Glomerular endothelial cell (primary cell): ENCODE measurements around the gene CSGALNACT2. TPM values are rescaled to one million over a fixed set of nuclear protein-coding genes. Genes with fewer than 3 reads are reported as not detected.
"Not testable (repeated sequence)": the region's sequence is repeated elsewhere in the genome, so short reads cannot be mapped to it uniquely, and the experiment has no call there.

Experiments used
- DNase-seq: peaks from one replicate; pipeline ENCODE4 v3.0.0-alpha.2; 2011; ENCODE audit warnings: low read depth, low spot score; ENCODE audit errors: extremely low read depth
- total RNA-seq: library from RNA; depleted of rRNA; stranded (reverse); fragments of >200 nt; gene quantifications from 2 replicates; pipeline ENCODE4 v1.2.3, GENCODE V29; 2015

The CSGALNACT2 gene
- total RNA-seq, 1 donor from 2014 or later: 28.6 TPM

DNA sequence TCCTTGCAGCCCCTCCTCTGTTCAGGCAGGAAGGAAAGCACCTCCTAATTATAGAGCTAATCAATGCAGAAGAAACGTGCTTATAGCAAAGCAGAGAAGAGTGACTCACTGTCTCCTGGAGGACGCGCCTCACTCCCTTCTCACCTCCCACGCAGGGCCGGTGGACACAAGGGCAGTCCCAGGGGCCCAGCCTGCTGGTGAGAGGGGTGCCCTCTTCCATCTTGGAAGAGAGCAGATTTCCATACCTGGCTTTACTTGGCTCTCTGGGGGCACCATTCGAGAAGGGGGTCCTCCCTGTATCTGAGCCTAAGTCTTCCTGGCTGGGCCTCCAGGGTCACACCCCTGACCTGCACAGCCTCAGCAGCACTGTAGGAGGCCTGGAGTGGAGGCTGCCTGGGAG lies 72.8 kb downstream of the CSGALNACT2 start:
- no peak for DNase-seq

DNA sequence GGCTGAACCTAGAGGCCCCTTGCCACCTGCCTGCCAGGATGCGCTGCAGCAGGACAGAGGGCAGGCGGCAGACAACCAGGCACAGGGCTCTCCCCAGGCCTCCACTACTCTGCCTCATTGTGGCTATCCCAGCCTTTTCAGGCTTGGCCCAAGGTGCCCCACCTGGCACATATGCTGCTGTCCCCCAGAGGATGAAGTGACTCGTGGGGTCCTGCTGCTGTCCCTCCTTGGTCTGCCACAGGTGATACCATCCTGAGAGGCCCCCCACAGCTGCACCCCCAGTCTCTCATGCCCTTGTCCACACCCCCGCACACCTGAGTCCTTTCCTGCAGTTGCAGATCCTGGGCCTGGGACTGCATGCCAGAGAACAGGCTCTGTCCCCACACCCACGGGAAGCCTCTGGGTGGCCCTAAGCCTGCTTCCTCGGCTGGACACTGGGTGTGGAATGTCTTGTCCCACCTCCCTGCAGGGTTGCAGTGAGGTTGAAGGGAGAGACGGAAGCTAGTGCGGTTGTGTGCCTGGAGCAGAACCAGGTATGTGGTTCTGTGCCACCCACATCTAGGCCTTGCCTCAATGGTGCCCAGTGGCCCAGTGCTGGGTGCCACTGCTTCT lies 73.3 kb downstream of the CSGALNACT2 start:
- DNase-seq: no peak

DNA sequence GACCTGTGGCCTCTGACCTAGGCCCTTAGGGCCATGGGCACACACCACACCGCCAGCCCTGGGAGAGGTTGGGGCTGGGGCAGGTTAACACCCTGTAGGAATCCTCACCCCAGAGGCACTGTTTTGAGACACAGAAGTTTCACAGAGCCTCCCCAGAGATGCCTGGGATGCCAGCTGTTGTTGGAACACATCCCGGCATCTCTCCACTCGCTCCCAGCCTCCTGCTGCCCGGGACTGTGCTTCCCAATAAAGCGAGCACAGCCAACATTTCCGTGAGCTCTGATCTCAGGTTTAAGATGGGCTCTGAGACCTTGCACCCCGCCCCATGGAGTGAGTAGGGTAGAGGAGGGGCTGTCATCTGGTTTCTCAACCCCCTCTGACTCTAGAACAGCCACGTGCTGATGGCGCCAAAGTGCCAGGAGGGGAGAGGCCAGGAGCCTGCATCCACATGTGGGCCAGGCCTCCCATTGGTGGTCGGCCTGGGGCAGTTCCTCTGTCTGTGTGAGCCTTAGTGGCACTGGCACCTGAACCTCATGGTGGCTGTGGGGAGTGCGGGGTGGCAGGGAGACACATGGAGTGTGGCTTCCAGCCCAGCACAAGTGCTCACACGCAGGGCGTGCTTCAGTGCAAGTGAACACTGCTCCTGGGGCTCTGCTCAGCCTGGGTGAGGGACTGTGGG lies 73.9 kb downstream of the CSGALNACT2 start:
- no peak for DNase-seq

DNA sequence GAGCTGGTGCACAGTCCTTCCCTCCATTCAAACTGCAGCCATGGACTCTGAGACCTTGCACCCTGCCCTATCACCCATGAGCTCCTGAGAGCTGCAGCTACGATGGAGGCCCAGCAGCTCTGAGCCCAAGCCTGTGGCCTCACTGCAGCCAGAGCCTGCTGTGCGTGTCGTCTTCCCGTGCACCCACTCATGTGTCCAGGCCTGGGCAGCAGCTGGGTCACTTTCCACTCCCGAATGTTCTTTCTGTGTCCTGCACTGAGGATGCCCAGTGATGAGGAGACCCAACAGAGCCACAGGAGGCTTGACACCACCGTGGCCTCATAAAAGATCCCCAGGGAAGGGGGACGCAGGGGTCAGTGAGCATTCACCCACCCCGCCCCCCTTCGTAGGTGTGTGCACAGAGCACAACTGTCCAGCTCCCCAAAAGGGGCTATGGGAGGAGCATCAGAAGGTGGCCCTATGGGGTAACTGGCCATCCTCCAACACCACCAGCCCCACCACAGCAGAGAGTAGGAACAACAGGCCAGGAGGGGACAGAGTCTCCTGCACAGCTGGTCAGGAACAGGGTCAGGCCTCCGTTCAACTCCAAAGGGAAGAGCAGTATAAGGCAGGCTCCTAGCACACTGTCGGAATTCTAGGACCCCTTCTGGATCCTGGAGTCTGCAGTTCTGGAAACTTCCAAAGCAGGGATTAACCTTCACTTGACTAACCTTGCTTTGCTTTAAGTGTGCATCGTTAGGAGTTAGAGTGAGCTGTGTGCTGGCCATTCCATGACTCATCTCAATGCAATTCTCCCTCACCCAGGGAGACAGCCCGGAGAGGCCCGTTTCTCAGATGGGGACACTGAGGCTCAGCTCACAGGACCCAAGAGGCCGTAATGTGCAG lies 76.1 kb downstream of the CSGALNACT2 start:
- DNase-seq: no peak

DNA sequence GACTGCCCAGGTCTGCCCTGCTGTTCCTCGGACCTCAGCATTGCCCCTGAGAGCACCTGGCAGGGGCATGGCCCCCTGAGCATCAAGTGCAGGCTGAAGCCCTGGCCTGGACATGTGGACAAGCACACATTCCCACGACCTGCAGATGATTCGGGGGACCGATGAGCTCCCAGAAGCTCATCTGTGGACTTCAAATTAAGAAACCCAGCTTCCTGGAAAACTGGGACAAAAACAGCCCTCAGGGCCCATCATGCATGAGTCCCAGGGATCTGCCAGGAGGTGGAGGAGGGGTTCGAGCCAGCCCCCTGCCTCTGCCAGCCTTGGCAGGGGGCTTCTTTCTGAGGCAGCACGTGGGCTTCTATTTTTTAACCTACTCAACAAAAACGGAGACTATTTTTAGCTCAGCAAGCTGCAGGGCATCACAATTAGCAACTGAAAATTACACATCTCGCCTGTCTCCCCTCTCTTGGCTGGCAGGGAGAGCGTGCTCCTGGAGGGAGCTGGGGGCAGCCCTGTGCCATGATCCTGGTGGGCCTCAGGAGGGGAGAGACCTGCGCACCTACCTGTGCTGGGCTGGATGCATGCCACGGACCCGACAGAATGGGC lies 76.8 kb downstream of the CSGALNACT2 start:
- no peak for DNase-seq

DNA sequence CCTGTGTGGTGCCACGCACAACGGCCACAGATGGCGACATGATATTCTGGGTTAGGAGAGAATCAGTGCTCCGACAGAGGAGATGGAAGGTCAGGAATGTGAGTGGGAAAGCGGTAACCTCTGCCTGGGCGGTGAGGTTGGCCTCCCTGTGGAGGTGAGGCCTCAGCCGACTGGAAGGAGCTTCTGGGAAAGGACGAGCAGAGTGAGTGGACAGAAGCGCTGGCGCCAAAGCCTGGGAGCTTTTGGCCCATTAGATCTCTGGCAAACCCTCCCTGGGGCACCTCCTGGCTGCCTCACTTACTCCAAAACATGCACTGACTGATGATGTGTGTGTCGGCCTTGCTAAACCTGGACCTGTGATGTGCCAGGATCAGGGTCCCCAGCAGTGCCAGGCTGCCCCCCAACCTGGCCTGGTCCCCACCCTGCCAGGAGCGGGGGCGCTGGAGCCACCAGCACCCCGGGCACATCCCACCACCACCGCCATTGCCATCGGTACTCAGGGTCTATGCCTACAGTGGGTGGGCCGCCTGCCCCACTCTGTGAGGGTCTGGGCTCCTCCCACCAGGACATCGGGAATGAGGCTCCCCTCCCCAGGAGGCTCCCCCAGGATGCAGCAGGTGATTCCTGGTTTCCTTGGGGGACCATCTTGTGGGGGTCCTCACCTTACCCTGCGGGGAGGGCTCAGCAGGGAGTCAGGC lies 77.7 kb downstream of the CSGALNACT2 start:
- no peak for DNase-seq

DNA sequence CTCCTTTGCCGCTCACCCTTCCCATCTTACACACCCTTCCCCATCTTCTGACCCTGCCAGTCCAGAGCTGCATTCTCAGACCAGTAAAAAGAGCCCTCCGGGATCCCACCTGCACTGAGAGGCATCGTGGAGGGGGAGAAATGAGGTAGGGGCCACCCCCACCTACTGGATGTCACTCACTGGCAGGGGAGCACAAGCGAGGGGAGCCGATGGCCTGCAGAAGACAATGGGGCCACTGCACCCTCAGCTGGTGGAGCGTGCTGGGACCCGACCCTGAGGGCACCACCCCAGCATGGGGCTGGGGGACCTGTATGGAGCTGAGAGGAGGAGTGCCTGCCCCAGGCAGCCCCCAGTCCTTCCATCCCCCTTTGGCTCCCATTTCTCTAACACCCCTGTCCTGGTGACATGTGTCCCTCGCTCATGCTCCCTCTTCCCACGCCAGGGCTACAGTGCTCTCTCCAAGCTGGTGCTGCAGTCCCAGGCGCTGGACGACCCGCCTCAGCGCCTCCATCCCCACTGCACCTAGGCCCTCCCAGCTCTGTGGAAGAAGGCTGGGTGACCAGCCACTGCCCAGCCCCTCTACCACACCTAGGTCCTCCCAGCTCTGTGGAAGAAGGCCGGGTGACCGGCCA lies 78.8 kb downstream of the CSGALNACT2 start:
- DNase-seq: no peak

DNA sequence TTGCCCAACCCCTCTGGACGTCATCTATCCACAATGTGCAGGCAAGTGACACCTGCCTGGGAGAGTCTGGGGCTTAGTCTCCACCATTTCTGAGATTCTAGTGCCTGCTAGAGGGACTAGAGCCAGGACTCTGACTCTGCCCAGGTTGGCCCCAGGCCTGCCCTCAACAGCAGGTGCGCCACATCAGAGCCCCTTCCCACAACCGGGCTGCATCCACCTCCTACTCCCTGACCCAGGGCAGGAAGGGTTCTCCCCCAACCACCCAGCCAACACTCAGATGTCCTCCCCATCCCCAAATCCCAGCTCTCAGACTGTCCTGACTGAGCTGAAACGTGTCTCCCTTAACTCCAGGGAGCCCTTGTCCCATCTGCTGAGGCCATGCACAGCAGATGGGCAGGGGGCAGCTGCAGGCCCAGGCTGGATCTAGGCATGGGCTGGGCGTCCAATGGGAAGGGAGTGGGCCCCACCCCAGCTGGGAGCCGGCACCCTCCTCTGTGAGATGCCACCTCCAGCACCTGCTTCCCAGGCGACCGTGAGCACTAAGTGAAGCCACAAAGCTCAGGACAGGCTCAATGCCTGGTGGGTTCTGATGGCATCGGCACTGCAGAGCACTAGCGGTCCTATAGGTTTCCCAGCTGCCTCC lies 79.4 kb downstream of the CSGALNACT2 start:
- DNase-seq: no peak

DNA sequence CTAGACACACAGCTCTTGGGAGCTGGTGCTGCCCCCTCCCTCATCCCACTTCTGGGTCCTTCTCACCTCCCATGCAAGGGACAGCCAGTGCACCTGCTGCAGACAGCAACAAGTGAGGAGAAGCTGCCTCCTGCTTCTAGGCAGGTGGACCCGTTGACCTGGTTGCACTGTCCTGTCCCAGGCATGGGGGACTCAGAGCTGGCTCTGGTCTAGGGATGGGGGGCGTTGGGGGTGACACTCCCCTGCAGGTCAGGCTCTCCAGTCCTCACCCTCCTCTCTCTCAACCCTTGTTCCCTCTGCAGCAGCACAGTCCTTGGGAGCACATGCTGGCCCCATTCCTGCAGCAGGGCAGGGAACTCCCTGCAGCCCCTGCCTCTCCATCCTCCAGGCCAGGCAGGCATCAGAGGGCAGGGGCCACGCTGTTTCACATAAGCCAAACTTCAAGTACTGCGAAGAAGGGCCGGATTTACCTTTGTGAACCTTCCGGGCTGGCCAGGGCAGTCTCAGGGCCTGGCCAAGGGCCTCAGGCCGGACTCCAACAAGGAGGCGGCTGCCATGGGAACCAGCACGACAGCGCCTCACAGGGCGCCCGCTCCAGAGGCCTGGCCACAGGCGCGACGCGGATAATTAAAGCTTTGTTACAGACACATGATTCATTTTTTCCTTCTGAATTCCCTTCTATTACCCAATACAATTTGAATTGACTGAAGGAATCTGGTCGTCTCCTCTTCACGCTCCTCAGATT lies 80.1 kb downstream of the CSGALNACT2 start:
- no peak for DNase-seq

DNA sequence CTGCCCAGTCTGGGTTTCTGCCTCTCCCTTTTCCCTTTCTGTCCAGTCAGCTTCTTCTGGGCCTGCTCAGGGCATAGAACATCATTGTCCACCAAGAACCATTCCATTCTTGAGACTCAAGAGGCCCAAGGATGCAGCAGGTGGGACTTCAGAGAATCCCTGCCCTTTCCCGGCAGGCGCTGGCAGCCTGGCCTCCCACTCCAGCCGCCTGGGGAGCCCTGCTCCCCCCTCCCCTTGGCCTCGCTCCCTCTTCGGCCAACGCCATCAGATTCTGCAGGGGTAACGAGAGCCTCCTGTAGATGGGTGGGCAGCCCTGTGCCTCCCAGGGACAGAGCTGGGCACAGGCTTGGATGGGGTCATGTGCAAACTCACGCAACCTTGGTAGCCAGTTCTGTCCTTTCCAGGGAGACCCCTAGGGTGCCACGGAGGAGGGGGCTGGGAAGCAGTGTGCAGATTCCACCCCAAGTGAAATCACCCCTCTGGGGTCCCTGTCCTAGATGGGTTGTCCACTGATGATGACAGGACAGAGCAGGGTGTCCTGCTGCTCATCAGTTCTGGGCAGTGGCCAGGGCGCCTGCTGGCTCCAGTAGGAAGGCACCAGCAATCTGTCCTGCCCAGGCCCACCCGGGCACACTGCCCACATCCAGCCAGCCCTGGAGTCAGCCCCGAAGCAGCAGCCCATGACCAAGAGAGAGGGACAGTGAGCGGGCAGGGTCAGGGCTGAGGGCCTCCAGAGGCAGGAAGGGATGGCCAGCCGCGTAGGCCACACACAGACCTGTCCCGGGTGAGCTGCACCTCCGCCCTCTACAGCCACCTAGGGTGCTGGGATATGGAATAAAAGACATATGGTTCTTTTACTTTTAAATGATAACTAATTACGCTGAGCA lies 80.9 kb downstream of the CSGALNACT2 start:
- no peak for DNase-seq

DNA sequence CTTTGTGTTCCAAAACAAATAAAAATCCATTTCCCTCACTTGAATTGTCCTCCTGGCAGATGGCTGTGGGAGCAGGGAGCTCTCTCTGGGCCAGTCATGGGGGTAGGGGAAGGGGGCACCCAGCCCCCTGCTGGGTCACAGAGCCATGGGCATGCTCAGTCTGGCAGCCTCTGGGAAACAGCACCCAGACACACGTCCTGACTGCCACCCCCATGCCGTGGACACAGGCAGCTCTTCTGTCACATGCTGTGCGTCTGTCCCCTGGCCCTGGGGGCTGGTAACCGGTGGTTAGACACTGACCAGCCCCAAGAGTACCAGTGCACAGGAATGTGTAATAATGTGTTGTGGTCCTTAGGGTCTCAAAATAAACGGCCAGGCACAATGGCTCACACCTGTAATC lies 81.6 kb downstream of the CSGALNACT2 start:
- no peak for DNase-seq

DNA sequence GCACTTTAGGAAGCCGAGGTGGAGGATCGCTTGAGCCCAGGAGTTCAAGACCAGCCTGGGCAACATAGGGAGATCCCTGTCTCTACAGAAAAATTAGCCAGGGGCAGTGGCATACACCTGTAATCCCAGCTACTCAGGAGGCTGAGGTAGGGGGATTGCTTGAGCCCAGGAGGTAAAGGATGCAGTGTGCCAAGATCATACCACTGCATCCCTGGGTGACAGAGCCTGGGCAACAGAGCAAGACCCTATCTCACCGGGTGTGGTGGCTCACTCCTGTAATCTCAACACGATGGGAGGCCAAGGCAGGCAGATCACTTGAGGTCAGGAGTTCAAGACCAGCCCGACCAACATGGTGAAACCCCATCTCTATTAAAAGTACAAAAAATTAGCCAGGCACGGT lies 82.0 kb downstream of the CSGALNACT2 start:
- DNase-seq: not testable (repeated sequence)

DNA sequence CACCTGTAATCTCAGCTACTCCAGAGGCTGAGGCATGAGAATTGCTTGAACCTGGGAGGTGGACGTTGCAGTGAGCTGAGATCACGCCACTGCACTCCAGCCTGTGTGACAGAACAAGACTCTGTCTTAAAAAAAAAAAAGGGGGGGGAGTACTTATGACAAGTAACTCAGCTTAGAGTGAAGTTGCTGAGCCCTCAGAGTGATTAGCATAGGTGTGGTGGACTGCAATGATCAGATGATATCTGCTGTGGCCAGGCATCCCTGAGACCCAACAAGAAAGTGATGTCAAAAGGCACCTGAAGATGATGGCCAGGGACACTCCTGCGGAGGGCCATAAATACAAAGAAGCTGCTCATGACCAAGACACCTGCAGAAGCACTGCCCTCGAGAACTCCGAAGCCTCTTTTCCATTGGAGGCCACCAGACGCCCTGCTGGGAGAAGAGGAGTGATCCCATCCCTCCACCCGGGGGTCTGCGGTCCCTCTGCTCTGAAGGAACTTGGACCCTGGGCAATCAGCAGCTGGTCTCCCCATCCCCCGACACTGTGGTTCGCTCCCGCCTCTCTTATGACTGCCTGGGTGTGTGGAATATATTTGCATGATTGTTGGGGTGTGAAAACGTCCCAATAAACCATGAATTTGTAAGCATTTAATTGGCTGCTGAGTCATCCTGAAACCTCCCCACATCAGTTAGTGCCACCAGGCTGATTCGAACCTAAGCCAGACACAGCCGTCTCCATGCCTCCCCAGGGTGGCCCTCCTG lies 82.6 kb downstream of the CSGALNACT2 start:
- no peak for DNase-seq

DNA sequence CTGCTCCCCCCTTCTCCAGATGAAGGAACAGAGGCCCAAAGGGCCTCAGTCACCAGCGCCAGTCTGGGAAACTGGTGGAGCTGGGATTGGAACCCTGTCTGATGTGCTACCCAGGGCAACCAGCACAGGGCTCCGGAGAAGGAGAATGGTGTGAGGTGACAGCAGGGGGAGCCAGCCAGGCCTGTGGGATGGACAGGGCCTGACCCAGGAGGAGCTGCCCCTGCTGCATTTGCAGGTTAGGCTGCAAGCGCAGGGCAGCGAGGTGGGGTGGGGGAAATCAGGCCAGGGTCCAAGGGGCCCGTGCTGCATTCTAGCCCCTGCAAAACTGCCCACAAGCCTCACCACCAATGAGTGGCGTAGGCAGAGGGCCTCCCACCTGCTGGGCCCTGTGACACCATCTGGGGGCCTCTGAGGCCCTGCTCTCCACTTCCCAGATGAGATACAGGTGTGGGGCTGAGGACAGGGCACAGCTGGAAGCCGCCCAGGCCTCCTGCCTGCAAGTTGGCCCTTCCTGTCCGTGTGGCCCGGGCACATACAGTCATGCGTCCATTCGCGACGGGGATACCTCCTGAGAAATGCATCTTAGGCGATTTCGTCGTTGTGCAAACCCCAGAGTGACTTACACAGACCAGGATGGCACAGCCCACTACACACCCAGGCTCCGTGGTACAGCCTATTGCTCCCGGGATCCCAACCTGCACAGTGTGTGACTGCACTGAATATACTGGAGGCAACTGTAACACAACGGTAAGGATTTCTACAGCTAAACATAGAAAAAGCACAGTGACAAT lies 83.4 kb downstream of the CSGALNACT2 start:
- DNase-seq: no peak

DNA sequence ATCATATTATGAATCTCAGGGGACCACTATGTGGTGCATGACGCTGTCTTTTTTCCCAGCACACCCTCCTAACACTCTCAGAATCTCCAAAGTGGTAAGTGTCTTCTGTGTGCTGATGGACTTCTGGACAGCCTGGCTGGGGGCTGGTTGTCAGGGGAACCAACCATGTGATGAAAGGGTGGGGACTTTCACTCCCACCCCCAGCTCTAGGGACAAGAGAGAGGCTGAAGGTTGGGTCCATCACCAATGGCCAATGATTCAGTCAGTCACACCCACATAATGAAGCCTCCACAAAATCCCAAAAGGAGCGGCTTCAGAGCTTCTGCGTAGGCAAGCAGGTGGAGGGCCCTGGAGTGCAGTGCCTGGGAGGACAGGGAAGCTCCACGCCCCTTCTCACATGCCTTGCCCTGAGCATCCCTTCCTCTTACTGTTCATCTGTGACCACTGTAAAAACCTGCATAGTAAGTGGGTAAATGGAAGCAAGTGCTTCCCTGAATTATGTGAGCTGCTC lies 84.0 kb downstream of the CSGALNACT2 start:
- no peak for DNase-seq

DNA sequence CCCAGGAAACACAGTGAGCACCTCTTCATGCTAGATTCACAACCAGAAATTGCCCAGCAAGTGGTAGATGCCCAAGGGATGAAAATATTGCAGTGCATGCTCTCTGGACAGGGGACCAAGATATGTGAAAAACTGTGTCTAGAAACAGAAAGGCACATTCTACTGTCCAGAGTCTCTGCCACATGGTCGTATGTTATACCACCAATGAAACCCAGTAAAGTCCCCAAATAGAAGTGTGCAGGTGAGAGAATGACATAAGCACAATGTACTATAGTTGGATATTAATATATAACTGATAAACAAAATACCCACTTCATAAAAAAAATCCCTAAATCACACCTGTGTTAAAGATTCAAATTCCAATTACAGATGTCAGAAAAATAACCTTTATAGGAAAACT lies 84.8 kb downstream of the CSGALNACT2 start:
- DNase-seq: no peak
